GM08714 (cell line): ENCODE measurements around the gene ASTN1.

Experiments used
- H3K4me3 ChIP-seq: fragments of 200-500 bp; sonication (Bioruptor generic); 2 replicates; pipeline ENCODE4 v1.5.1; 2014; ENCODE audit warnings: mild to moderate bottlenecking, low read length, inconsistent platforms
- ZNF274 ChIP-seq: IDR thresholded peaks from 2 replicates; pipeline ENCODE4 v1.6.1; 2012; ENCODE audit warnings: mild to moderate bottlenecking, low read depth, low read length

ASTN1 gene

GRCh38 chr1:177065430-177065829 is 99.1 kb downstream of the ASTN1 start:
- H3K4me3 ChIP-seq = no peak overlapping the region
- no peak for TF ChIP-seq ZNF274

- no peak for TF ChIP-seq ZNF274
- H3K4me3 ChIP-seq = no peak overlapping the region
Observed at GRCh38 chr1:177063648-177064047, 100.9 kb downstream of the ASTN1 start.

DNA sequence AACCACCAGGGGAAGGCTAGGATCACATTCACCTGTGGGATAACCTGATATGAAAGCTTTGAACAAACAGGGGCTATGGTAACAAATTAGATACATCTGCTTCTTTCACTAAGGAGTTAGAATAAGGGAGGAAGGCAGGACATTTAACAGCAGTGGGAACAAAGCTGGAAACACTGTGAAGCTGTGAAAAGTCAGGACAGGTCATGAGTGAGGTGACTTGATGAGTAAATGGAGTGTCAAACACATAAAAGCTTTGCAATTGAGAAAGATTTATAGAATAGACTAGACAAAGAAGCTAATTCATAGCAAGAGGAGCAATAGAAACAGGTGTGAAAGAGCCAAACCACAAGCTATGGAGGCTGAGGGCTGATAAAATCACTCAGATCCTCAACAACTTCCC is 110.0 kb downstream of the ASTN1 start:
- no peak overlapping the region for H3K4me3 ChIP-seq
- no peak for TF ChIP-seq ZNF274

GRCh38 chr1:177053648-177054047 is 110.9 kb downstream of the ASTN1 start:
- no peak overlapping the region for H3K4me3 ChIP-seq
- no peak for TF ChIP-seq ZNF274

GRCh38 chr1:177048314-177049069 is 116.0 kb downstream of the ASTN1 start:
- no peak for TF ChIP-seq ZNF274
- H3K4me3 ChIP-seq = no peak overlapping the region

- no peak for TF ChIP-seq ZNF274
- H3K4me3 ChIP-seq = no peak overlapping the region
Observed at GRCh38 chr1:177045151-177045550, 119.4 kb downstream of the ASTN1 start.

GRCh38 chr1:177044390-177044789 is 120.1 kb downstream of the ASTN1 start:
- TF ChIP-seq ZNF274 = no peak
- H3K4me3 ChIP-seq = no peak overlapping the region

DNA sequence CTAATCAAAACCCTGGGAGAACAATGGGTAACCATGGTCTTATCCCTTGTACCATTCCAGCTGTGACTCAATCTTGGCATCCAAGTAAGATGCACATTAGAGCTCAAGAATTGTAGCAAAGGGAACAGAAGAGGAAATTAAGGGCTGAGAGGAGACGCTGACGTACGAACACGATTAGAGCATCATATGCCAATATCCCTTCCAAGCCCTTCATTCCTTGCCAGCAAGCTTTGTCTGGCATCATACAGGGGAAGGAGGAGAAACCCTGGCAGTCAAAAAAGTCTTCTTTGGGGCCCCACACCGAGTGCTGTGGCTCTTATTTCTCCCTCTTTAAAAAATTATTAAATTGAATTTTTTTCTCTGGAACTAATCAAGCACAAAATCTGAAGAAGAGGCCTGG is 120.9 kb downstream of the ASTN1 start:
- H3K4me3 ChIP-seq = no peak overlapping the region
- TF ChIP-seq ZNF274 = no peak

GRCh38 chr1:177035586-177035985 is 128.9 kb downstream of the ASTN1 start:
- TF ChIP-seq ZNF274 = no peak
- no peak overlapping the region for H3K4me3 ChIP-seq

- no peak overlapping the region for H3K4me3 ChIP-seq
- no peak for TF ChIP-seq ZNF274
Observed at GRCh38 chr1:177033628-177034027, 130.9 kb downstream of the ASTN1 start.

- no peak overlapping the region for H3K4me3 ChIP-seq
- no peak for TF ChIP-seq ZNF274
Observed at GRCh38 chr1:177032434-177032833, 132.1 kb downstream of the ASTN1 start.

DNA sequence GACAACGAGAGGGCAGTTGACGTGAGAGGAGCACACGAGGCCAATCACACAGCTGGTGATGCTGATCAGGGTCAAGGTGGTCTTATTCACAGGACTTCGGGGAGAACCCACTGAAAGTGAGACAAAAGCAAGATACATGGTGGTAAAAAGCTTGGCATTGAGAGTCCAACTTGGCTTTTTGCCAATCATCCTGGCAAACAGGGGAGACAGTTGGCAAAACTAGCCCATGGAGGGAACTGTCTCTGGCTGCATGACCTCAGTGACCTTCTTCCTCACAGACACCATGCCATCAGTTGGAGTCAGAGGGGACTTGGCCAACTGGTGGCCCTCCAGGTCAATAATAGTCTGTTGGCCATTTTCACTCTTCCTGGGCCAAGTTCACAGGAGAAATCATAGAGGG is 139.9 kb downstream of the ASTN1 start:
- no peak for TF ChIP-seq ZNF274
- H3K4me3 ChIP-seq = no peak overlapping the region

GRCh38 chr1:177023726-177024125 is 140.8 kb downstream of the ASTN1 start:
- no peak for TF ChIP-seq ZNF274

DNA sequence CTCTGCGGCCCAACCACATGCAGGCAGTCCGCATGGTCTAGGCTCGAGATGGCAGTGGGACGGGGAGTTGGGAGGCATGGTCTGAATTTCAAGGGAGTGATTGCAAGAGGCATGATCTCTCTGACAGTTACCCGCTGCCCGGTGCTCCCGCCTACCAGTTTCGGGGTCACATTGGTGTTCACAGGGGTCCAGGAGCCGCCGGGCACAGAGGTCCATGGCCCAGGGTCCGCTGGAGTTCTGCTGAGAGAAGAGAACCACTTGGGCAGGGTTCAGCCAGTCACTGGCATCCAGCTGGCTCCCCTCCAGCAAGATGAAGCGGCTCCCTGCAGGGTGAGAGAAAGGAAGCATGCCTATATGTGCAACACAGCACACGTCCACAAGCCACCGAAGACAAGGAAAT is 141.3 kb downstream of the ASTN1 start:
- H3K4me3 ChIP-seq = no peak overlapping the region
- TF ChIP-seq ZNF274 = no peak

More at GRCh38 chr1:177023726-177024125, 140.8 kb downstream of the ASTN1 start:
- no peak overlapping the region for H3K4me3 ChIP-seq

DNA sequence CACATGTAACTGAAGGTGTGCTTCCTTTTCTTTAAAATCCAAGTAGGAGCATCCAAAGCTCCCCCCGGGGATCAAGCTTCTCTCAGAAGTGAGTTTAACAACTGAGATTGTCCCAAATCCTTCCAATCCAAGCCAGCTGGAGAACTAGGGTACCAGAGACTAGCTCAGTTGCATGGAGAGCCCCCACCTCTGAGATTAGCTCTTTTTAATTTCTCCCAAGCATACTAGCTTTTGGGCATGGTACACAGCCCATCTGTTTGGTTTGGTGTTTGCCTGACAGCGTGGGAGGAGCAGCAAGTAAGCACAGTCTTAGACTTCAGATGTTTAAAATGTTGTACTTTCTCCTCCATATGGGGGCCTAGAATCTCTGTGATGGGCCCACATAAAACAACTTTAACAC is 142.8 kb downstream of the ASTN1 start:
- TF ChIP-seq ZNF274 = no peak
- H3K4me3 ChIP-seq = no peak overlapping the region
